ENCODE measurements around the gene CRY1. TPM values are rescaled to one million over a fixed set of nuclear protein-coding genes. Genes with fewer than 3 reads are reported as not detected.
A peak's percentile ranks its signal among the peaks of the same experiment; 100 is the strongest.
"Not testable (repeated sequence)": the region's sequence is repeated elsewhere in the genome, so short reads cannot be mapped to it uniquely, and the experiment has no call there.

Gene CRY1
- total and polyA plus RNA-seq, 5 experiments from 2014 or later: 26.1 to 37.9 (median 30.7) TPM

GRCh38 chr12:107126796-107127481 lies 33.6 kb upstream of the CRY1 start:
- Mint-ChIP-seq H3K4me3 (no peak overlapping the region), H3K9me3 (no peaks in the 10 kb centered on the region), H3K27ac (peak overlapping the region in 1 of 10 donors; percentile 22), H3K27me3 (peaks cover 8 to 10% (median 9%) of the 10 kb centered on the region in 5 donors), H3K36me3 (no peaks in the 10 kb centered on the region), H3K4me1 (peaks cover 0 to 2% (median 0%) of the 10 kb centered on the region in 4 donors)
- DNase-seq: peak in 1 of 10 donors; percentile 17
- no peak for ATAC-seq
- POLR2A ChIA-PET: no interaction called here

GRCh38 chr12:107125833-107126232 lies 32.5 kb upstream of the CRY1 start:
- Mint-ChIP-seq H3K27ac (no peak overlapping the region), H3K4me1 (no peaks in the 10 kb centered on the region), H3K9me3 (no peaks in the 10 kb centered on the region), H3K4me3 (no peak overlapping the region), H3K36me3 (no peaks in the 10 kb centered on the region), H3K27me3 (peaks cover 10 to 15% (median 13%) of the 10 kb centered on the region in 5 donors)
- POLR2A ChIA-PET: no interaction called here
- no peak for DNase-seq
- no peak for ATAC-seq

- ATAC-seq (no peak), DNase-seq (no peak)
- H3K36me3 Mint-ChIP-seq: no peaks in the 10 kb centered on the region
- POLR2A ChIA-PET: no interaction called here
- H3K4me3 Mint-ChIP-seq: no peak overlapping the region
- no peaks in the 10 kb centered on the region for H3K4me1 Mint-ChIP-seq
- peaks cover 10 to 17% (median 15%) of the 10 kb centered on the region in 5 donors for H3K27me3 Mint-ChIP-seq
- H3K27ac Mint-ChIP-seq: no peak overlapping the region
- H3K9me3 Mint-ChIP-seq: no peaks in the 10 kb centered on the region
These were observed 29.2 kb upstream of the CRY1 start for GRCh38 chr12:107122452-107122958.

GRCh38 chr12:107119091-107119490 lies 25.7 kb upstream of the CRY1 start:
- H3K4me1 Mint-ChIP-seq: peaks cover 0 to 3% (median 0%) of the 10 kb centered on the region in 4 donors
- no peaks in the 10 kb centered on the region for H3K9me3 Mint-ChIP-seq
- POLR2A ChIA-PET: no interaction called here
- H3K36me3 Mint-ChIP-seq: no peaks in the 10 kb centered on the region
- H3K4me3 Mint-ChIP-seq: no peak overlapping the region
- peaks cover 13 to 17% (median 15%) of the 10 kb centered on the region in 5 donors for H3K27me3 Mint-ChIP-seq
- DNase-seq (no peak), ATAC-seq (no peak)
- no peak overlapping the region for H3K27ac Mint-ChIP-seq

GRCh38 chr12:107118624-107119023 lies 25.3 kb upstream of the CRY1 start:
- no peaks in the 10 kb centered on the region for H3K36me3 Mint-ChIP-seq

GRCh38 chr12:107115119-107115518 lies 21.8 kb upstream of the CRY1 start:
- DNase-seq: no peak
- no peak overlapping the region for H3K27ac Mint-ChIP-seq
- peaks cover 0 to 3% (median 0%) of the 10 kb centered on the region in 4 donors for H3K4me1 Mint-ChIP-seq
- H3K9me3 Mint-ChIP-seq: no peaks in the 10 kb centered on the region
- ATAC-seq: no peak
- peaks cover 5 to 28% (median 15%) of the 10 kb centered on the region in 5 donors for H3K27me3 Mint-ChIP-seq
- POLR2A ChIA-PET: no interaction called here
- H3K4me3 Mint-ChIP-seq: no peak overlapping the region
- no peaks in the 10 kb centered on the region for H3K36me3 Mint-ChIP-seq

More at GRCh38 chr12:107118624-107119023, 25.3 kb upstream of the CRY1 start:
- no peak for DNase-seq
- peaks cover 12 to 19% (median 16%) of the 10 kb centered on the region in 5 donors for H3K27me3 Mint-ChIP-seq
- H3K4me1 Mint-ChIP-seq: peaks cover 0 to 3% (median 0%) of the 10 kb centered on the region in 4 donors
- H3K4me3 Mint-ChIP-seq: no peak overlapping the region
- POLR2A ChIA-PET: no interaction called here
- H3K9me3 Mint-ChIP-seq: no peaks in the 10 kb centered on the region
- no peak for ATAC-seq
- no peak overlapping the region for H3K27ac Mint-ChIP-seq

- H3K27ac Mint-ChIP-seq: no peak overlapping the region
- no peak for DNase-seq
- H3K27me3 Mint-ChIP-seq: peaks cover 11 to 30% (median 20%) of the 10 kb centered on the region in 5 donors
- no peak for ATAC-seq
- no peaks in the 10 kb centered on the region for H3K36me3 Mint-ChIP-seq
- no peaks in the 10 kb centered on the region for H3K9me3 Mint-ChIP-seq
- POLR2A ChIA-PET: no interaction called here
- peaks cover 0 to 3% (median 0%) of the 10 kb centered on the region in 4 donors for H3K4me1 Mint-ChIP-seq
- no peak overlapping the region for H3K4me3 Mint-ChIP-seq
These were observed 18.0 kb upstream of the CRY1 start for GRCh38 chr12:107111314-107111713.

- Mint-ChIP-seq H3K9me3 (no peaks in the 10 kb centered on the region), H3K27me3 (peaks cover 11 to 30% (median 20%) of the 10 kb centered on the region in 5 donors), H3K36me3 (no peaks in the 10 kb centered on the region), H3K27ac (no peak overlapping the region), H3K4me3 (no peak overlapping the region), H3K4me1 (no peaks in the 10 kb centered on the region)
- POLR2A ChIA-PET: no interaction called here
- no peak for ATAC-seq
- DNase-seq: no peak
These were observed 16.7 kb upstream of the CRY1 start for GRCh38 chr12:107109726-107110719.

GRCh38 chr12:107108995-107109508 lies 15.7 kb upstream of the CRY1 start:
- H3K4me1 Mint-ChIP-seq: peaks cover 0 to 2% (median under 1%) of the 10 kb centered on the region in 4 donors
- H3K9me3 Mint-ChIP-seq: no peaks in the 10 kb centered on the region
- H3K27ac Mint-ChIP-seq: no peak overlapping the region
- ATAC-seq (no peak), DNase-seq (no peak)
- no peak overlapping the region for H3K4me3 Mint-ChIP-seq
- H3K27me3 Mint-ChIP-seq: peaks cover 11 to 30% (median 20%) of the 10 kb centered on the region in 5 donors
- H3K36me3 Mint-ChIP-seq: no peaks in the 10 kb centered on the region
- POLR2A ChIA-PET: no interaction called here

- H3K27ac Mint-ChIP-seq: peak overlapping the region in 1 of 10 donors; percentile 68
- peaks cover 9 to 23% (median 17%) of the 10 kb centered on the region in 5 donors for H3K27me3 Mint-ChIP-seq
- not testable (repeated sequence) for H3K4me3 Mint-ChIP-seq, DNase-seq, ATAC-seq, H3K4me1 Mint-ChIP-seq, H3K36me3 Mint-ChIP-seq, H3K9me3 Mint-ChIP-seq
- POLR2A ChIA-PET: interaction anchor here (1.1 kb wide), 1 partner anchor 15 kb away, joined by 3 read pairs; no protein-coding TSS in a partner anchor
These were observed 15.0 kb upstream of the CRY1 start for GRCh38 chr12:107108366-107108765.

- no peak for ATAC-seq
- Mint-ChIP-seq H3K36me3 (no peaks in the 10 kb centered on the region), H3K4me1 (peaks cover 0 to 2% (median under 1%) of the 10 kb centered on the region in 4 donors), H3K9me3 (no peaks in the 10 kb centered on the region), H3K27ac (no peak overlapping the region), H3K4me3 (no peak overlapping the region), H3K27me3 (peaks cover 6 to 13% (median 13%) of the 10 kb centered on the region in 5 donors)
- POLR2A ChIA-PET: interaction anchor here (1.1 kb wide), 1 partner anchor 14 kb away, joined by 3 read pairs; no protein-coding TSS in a partner anchor
- DNase-seq: no peak
These were observed 14.0 kb upstream of the CRY1 start for GRCh38 chr12:107107381-107107780.

GRCh38 chr12:107106241-107107025 lies 13.1 kb upstream of the CRY1 start:
- DNase-seq (no peak), ATAC-seq (no peak)
- no peaks in the 10 kb centered on the region for H3K36me3 Mint-ChIP-seq
- H3K27ac Mint-ChIP-seq: no peak overlapping the region
- POLR2A ChIA-PET: no interaction called here
- H3K27me3 Mint-ChIP-seq: peaks cover 6 to 13% (median 9%) of the 10 kb centered on the region in 5 donors
- no peak overlapping the region for H3K4me3 Mint-ChIP-seq
- peaks cover 0 to 2% (median under 1%) of the 10 kb centered on the region in 4 donors for H3K4me1 Mint-ChIP-seq
- no peaks in the 10 kb centered on the region for H3K9me3 Mint-ChIP-seq

Data from naive thymus-derived CD8-positive, alpha-beta T cell (primary cell).